Keratinocyte (primary cell): Measurements from ENCODE around the gene ACBD7.

ENCODE experiments used
- EZH2 ChIP-seq: IDR thresholded peaks from one replicate; pipeline ENCODE4 v1.6.1; 2012; ENCODE audit warnings: inconsistent platforms, mild to moderate bottlenecking, low read length, moderate library complexity
- TF ChIP-seq, protein P1 (sequence below), 3 experiments: IDR thresholded peaks in 1 of 3; conservative IDR thresholded peaks in 1 of 3; optimal IDR thresholded peaks in 1 of 3; 2 replicates in 2 of 3; 3 replicates in 1 of 3; pipeline versions ENCODE3 to v1.5.1; 2011; ENCODE audit warnings: low read length in 3 of 3, mild to moderate bottlenecking in 3 of 3, moderate library complexity in 2 of 3, control low read depth in 1 of 3, inconsistent platforms in 1 of 3; ENCODE audit not compliant: insufficient read depth in 2 of 3; ENCODE audit errors: extremely low read depth in 1 of 3

DNA sequence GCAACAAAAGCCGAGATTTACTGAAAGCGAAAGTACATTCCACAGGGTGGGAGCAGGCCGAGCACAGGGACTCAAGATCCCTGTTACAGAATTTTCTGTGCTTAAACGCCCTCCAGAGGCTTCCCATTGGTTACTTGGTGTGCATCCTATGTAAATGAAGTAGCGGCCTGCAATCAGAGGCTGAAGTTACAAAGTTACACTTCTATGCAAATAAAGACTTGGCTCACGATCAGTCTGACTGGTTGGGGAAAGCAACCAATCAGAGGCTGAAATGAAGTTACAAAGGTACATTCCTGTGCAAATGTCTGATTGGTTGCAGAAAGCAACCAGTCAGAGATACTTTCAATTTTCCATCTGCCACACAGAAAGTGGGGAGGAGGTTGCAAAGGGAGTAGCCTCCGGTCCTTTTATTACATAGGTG, 4.1 kb downstream of the ACBD7 start:
- TF ChIP-seq EZH2 = no peak
- TF ChIP-seq, protein P1, sequence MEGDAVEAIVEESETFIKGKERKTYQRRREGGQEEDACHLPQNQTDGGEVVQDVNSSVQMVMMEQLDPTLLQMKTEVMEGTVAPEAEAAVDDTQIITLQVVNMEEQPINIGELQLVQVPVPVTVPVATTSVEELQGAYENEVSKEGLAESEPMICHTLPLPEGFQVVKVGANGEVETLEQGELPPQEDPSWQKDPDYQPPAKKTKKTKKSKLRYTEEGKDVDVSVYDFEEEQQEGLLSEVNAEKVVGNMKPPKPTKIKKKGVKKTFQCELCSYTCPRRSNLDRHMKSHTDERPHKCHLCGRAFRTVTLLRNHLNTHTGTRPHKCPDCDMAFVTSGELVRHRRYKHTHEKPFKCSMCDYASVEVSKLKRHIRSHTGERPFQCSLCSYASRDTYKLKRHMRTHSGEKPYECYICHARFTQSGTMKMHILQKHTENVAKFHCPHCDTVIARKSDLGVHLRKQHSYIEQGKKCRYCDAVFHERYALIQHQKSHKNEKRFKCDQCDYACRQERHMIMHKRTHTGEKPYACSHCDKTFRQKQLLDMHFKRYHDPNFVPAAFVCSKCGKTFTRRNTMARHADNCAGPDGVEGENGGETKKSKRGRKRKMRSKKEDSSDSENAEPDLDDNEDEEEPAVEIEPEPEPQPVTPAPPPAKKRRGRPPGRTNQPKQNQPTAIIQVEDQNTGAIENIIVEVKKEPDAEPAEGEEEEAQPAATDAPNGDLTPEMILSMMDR (optimal IDR thresholded peaks at IDR 0.05 in 1 of 3, IDR thresholded peaks at IDR 0.05 in 1 of 3, conservative IDR thresholded peaks at IDR 0.05 in 1 of 3; ENCODE audit: extremely low read depth in 1 of 3, insufficient read depth in 2 of 3, low read length in 3 of 3) = no peak
